ENCODE data around the gene P3R3URF.

The P3R3URF gene

DNA sequence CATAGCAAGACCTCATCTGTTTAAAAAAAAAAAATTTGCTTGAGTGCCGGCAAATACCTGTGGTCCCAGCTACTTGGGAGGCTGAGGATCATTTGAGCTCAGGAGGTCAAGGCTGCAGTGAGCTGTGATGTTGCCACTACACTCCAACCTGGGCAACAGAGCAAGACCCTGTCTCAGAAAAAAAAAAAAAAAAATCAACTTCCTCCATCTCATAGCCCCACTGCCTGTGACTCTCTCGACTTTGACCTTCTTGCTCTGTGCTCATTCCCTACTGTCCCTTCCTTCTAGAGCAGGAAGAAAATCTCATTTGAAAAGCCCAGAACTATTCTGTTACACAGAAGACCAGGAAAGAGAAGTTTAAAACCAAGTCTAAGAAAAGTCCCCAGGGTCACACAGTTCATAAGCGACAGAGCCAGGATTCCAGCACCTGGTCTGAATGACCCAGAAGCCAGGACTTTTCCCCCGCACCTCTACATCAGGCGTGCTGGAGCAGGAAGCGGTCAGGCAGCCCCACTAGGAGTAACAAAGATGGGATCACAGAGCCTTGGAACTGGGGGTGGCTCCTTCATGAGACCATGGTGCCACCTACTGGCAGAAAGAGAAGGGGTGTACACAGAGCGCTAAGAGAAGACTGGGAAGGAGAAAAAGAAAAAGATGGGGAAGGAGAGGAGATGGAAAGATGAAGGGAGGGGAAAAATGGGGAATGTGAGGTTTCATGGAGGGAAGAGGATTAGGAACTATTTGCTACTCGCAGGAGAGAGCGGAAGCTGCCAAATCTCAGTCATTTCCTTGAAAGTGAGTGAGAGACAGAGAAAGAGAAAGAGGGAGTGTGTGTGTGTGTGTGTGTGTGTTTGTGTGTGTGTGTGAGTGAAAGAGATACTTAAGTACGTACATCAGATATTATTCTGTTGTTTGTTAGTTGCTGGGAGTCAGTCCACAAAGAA, 3.1 kb upstream of the P3R3URF start:
- DNase-seq (ENCODE audit: low spot score): peak; percentile 81
- TF ChIP-seq CTCF (IDR thresholded peaks at IDR 0.05; ENCODE audit: borderline replicate concordance, control extremely low read depth, extremely low read depth, insufficient read depth, missing control alignments): peak; percentile 91
- in situ Hi-C loops (cut with MboI; ENCODE audit: low sequenced_read_pairs, unreplicated experiment): loop anchor here (5.0 kb wide), 1 partner anchor 142 kb away; no protein-coding TSS in a partner anchor

DNA sequence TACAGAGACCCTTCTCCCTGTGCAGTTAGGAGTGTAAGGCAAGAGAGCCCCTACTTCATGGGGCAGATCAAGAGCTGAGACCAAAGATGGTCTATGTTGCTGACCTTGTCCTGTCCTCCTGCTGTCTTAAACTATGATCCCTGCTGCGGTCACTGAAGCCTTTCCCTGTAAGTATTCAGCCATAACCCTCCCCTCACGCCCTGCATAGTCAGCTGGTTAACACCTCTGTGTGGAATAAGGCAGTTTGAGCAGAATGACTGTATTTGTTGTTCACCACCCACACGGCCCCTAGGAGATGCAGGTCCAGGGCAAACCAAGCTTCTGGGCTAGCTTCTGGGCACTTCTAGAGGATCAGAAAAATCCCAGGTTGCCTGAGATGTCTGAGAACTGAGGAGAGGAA, 1.0 kb downstream of the P3R3URF start:
- DNase-seq (ENCODE audit: low spot score): no peak
- TF ChIP-seq CTCF (IDR thresholded peaks at IDR 0.05; ENCODE audit: borderline replicate concordance, control extremely low read depth, extremely low read depth, insufficient read depth, missing control alignments): no peak
- in situ Hi-C loops (cut with MboI; ENCODE audit: low sequenced_read_pairs, unreplicated experiment): loop anchor here (5.0 kb wide), 1 partner anchor 138 kb away; no protein-coding TSS in a partner anchor

- in situ Hi-C loops (cut with MboI; ENCODE audit: low sequenced_read_pairs, unreplicated experiment): loop anchor here (5.0 kb wide), 1 partner anchor 137 kb away; no protein-coding TSS in a partner anchor
- TF ChIP-seq CTCF (IDR thresholded peaks at IDR 0.05; ENCODE audit: borderline replicate concordance, control extremely low read depth, extremely low read depth, insufficient read depth, missing control alignments): no peak
Observed at GRCh38 chr1:46174448-46175231, 1.6 kb downstream of the P3R3URF start, which contains the start of gene TSPAN1. Gene TSPAN1, plus strand, starts transcription at chr1:46175087. Its CDS starts 6,021 bp downstream, at chr1:46181108.

GRCh38 chr1:46173361-46173856, 2.9 kb downstream of the P3R3URF start:
- TF ChIP-seq CTCF (IDR thresholded peaks at IDR 0.05; ENCODE audit: borderline replicate concordance, control extremely low read depth, extremely low read depth, insufficient read depth, missing control alignments): peak; percentile 8
- in situ Hi-C loops (cut with MboI; ENCODE audit: low sequenced_read_pairs, unreplicated experiment): no loop called here
- no peak for DNase-seq (ENCODE audit: low spot score)

More at GRCh38 chr1:46174448-46175231, 1.6 kb downstream of the P3R3URF start, which contains the start of gene TSPAN1:
- DNase-seq (ENCODE audit: low spot score): no peak

GRCh38 chr1:46172321-46172720, 4.0 kb downstream of the P3R3URF start:
- no peak for TF ChIP-seq CTCF (IDR thresholded peaks at IDR 0.05; ENCODE audit: borderline replicate concordance, control extremely low read depth, extremely low read depth, insufficient read depth, missing control alignments)
- no peak for DNase-seq (ENCODE audit: low spot score)
- in situ Hi-C loops (cut with MboI; ENCODE audit: low sequenced_read_pairs, unreplicated experiment): no loop called here

GRCh38 chr1:46171871-46172270, 4.4 kb downstream of the P3R3URF start:
- in situ Hi-C loops (cut with MboI; ENCODE audit: low sequenced_read_pairs, unreplicated experiment): no loop called here
- no peak for DNase-seq (ENCODE audit: low spot score)
- TF ChIP-seq CTCF (IDR thresholded peaks at IDR 0.05; ENCODE audit: borderline replicate concordance, control extremely low read depth, extremely low read depth, insufficient read depth, missing control alignments): no peak
